Ecto neural progenitor cell (in vitro differentiated cells): ENCODE data around the gene KNTC1.
"Not testable (repeated sequence)": the region's sequence is repeated elsewhere in the genome, so short reads cannot be mapped to it uniquely, and the experiment has no call there.

Source experiments
- DNase-seq: peaks from one replicate; pipeline ENCODE4 v3.0.0-alpha.2; 2018; ENCODE audit warnings: low spot score

Gene KNTC1

GRCh38 chr12:122526683-122527477, at the start of gene KNTC1, which contains the start of gene RSRC2:
TSS of gene KNTC1 (plus strand) at chr12:122527249. CDS start at chr12:122530064, 2,815 bp downstream.
TSS of gene RSRC2 (minus strand) at chr12:122526936. CDS start at chr12:122526853, 83 bp downstream.
- DNase-seq = peak; percentile 99

GRCh38 chr12:122480753-122481152, 46.3 kb upstream of the KNTC1 start:
- no peak for DNase-seq

- no peak for DNase-seq
Measured at GRCh38 chr12:122481861-122482260, 45.2 kb upstream of the KNTC1 start.

GRCh38 chr12:122483969-122484368, 43.1 kb upstream of the KNTC1 start:
- DNase-seq = no peak

GRCh38 chr12:122484385-122484784, 42.7 kb upstream of the KNTC1 start:
- DNase-seq = not testable (repeated sequence)

- DNase-seq = not testable (repeated sequence)
Measured at GRCh38 chr12:122486360-122486759, 40.7 kb upstream of the KNTC1 start.

- no peak for DNase-seq
Measured at GRCh38 chr12:122486805-122487426, 40.1 kb upstream of the KNTC1 start.

GRCh38 chr12:122487807-122488206, 39.2 kb upstream of the KNTC1 start:
- not testable (repeated sequence) for DNase-seq

- no peak for DNase-seq
Measured at GRCh38 chr12:122489038-122489437, 38.0 kb upstream of the KNTC1 start.

- DNase-seq = no peak
Measured at GRCh38 chr12:122491991-122492390, 35.1 kb upstream of the KNTC1 start.

GRCh38 chr12:122493222-122493621, 33.8 kb upstream of the KNTC1 start:
- not testable (repeated sequence) for DNase-seq

- no peak for DNase-seq
Measured at GRCh38 chr12:122495258-122495657, 31.8 kb upstream of the KNTC1 start.

GRCh38 chr12:122499991-122500684, 26.9 kb upstream of the KNTC1 start:
- DNase-seq = no peak

GRCh38 chr12:122500685-122501488, 26.2 kb upstream of the KNTC1 start, which contains the start of gene ZCCHC8:
TSS of gene ZCCHC8 (minus strand) at chr12:122500932. CDS start at chr12:122500840, 92 bp downstream.
- peak; percentile 100 for DNase-seq

- DNase-seq = no peak
Measured at GRCh38 chr12:122501489-122501989, 25.5 kb upstream of the KNTC1 start.

- DNase-seq = no peak
Measured at GRCh38 chr12:122503147-122503751, 23.8 kb upstream of the KNTC1 start.

- no peak for DNase-seq
Measured at GRCh38 chr12:122503783-122504590, 23.1 kb upstream of the KNTC1 start.

GRCh38 chr12:122505419-122506051, 21.5 kb upstream of the KNTC1 start:
- DNase-seq = no peak

GRCh38 chr12:122506393-122506938, 20.6 kb upstream of the KNTC1 start:
- no peak for DNase-seq
